Measurements from ENCODE around the gene CAMSAP1.

- TF ChIP-seq CTCF (IDR thresholded peaks at IDR 0.05) (no peak), POLR2A (IDR thresholded peaks at IDR 0.05) (no peak)
Measured at GRCh38 chr9:135771401-135772051, 135.8 kb downstream of the CAMSAP1 start.

Measured in esophagus squamous epithelium (tissue), 4 donors.